HG03280 (cell line): ENCODE data around the gene SDHD.

Source experiments
- ATAC-seq: cut with Tn5 transposase; IDR thresholded peaks from one replicate; pipeline ENCODE4 v1.9.1; 2021; ENCODE audit warnings: mild to moderate bottlenecking, moderate library complexity; ENCODE audit not compliant: unreplicated experiment

The SDHD gene

DNA sequence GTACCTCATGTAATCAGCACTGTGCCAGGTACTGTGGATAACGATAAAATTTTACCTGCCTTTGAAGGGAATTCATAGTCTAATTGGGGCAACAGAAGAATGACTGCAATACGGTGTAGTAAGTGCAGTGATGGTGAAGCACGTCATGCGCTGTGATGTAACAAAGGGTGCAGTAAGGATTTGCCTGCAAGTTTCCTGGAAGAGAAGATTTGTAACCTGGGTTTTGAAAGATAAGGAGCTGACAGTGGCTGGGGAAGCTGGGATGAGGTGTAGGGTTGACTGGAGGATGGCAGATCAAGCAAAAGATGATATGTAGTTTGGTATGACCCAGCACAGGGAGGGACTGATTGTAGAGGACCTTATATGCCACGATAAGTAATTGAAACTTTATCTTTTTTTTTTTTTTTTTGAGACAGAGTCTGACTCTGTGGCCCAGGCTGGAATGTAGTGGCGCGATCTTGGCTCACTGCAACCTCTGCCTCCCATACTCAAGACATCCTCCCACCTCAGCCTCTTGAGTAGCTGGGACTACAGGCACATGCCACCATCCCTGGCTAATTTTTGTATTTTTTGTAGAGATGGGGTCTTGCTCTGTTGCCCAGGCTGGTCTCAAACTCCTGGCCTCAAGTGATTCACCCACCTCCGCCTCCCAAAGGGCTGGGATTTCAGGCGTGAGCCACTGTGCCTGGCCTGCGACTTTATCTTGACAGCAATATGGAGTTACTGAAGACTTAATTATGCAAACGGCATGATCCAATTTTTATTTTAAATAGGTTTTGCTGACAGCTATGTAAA lies 11.3 kb downstream of the SDHD start:
- ATAC-seq: no peak

DNA sequence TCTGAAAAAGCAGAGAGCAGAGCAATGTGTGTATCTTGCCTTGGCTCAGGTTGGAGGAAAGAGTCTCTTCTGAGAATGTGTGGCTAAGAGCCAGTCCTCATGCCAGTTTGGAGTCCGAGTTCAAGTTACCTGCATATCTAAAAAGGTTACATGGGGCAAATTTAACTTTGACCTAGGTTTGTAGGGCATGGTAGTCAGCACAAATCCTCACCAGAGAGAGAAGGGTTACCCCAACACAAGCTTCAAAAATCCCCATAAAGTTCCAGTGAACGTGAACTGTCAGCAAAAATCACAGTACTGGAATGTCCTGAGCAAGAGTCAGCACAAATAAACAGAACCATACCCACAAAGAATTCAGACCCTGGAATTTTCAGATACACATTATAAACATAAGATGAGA lies 13.8 kb downstream of the SDHD start:
- no peak for ATAC-seq

DNA sequence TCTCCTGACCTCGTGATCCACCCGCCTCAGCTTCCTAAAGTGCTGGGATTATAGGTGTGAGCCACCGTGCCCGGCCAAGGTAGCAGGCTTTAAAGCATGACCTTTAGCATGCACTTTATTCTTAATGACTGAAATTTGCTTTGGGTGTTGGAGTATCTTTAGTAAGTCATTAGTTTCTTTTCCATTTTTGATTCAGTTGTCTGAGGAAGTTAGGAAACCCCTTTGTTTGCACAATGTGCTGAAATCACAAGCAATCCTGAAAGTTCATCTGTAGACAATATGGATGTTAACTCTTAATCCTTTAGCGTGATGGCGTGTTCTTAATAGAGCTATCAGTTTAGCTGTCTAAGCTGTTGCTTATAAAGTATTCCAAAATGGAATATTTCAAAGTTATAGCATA lies 16.8 kb downstream of the SDHD start:
- ATAC-seq: no peak

DNA sequence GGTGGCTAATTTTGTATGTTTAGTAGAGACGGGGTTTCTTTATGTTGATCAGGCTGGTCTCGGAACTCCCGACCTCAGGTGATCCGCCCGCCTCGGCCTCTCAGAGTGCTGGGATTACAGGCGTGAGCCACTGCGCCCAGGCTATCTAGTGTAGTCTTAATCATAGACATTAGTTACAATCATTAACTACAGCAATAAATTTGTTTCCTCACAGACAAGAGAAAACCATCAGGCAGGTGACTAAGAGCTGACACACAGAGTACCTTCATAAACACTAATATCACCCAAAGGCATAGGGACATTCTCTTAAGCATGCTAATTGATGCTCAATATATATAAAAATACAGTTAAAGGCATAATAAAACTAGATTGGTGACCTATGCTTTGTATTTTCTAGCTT lies 19.4 kb downstream of the SDHD start:
- ATAC-seq: no peak

DNA sequence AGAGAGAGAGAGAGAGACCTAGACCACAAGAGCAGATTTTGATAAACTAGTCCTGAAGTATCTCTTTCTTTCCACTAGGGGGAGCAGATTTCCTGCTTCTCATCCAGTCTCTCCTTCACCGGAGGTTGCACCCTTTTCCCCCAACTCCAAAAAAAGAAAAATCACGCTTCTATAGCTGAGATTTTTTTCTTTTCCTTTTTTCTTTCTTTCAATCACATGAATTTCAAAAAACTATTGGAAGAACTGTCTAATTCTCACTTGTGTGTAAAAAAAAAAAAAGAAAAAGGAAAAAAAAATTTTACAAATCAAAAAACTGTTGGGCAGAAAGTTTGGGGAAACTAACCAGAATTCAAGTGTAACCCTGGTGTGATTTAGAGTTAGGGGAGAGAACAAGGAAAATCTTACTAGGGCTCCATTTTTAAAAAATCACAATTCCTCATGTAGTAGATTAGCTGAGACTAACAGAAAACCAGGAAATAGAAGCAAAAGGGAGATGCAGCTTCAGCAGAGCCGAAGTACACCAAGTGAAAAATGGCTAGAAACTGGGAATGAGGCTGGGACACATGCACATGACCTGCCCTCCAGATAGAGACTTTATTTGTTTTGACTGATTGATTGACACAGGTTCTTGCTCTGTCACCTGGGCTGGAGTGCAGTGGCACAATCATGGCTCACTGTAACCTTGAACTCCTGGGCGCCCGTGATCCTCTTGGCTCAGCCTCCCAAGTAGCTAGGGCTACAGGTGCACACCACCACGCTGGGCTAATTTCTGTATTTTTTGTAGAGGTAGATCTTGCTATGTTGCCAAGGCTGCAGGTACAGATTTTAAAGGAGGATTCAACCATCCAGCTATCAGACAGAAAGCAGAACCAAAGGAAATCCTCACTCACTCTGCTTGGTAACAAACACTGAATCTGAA lies 27.1 kb downstream of the SDHD start:
- no peak for ATAC-seq

GRCh38 chr11:112114460-112114859 lies 27.8 kb downstream of the SDHD start:
- no peak for ATAC-seq

GRCh38 chr11:112115386-112115785 lies 28.7 kb downstream of the SDHD start:
- no peak for ATAC-seq

- no peak for ATAC-seq
Measured at GRCh38 chr11:112118176-112118575, 31.5 kb downstream of the SDHD start.

GRCh38 chr11:112121981-112122615 lies 35.4 kb downstream of the SDHD start:
- no peak for ATAC-seq

DNA sequence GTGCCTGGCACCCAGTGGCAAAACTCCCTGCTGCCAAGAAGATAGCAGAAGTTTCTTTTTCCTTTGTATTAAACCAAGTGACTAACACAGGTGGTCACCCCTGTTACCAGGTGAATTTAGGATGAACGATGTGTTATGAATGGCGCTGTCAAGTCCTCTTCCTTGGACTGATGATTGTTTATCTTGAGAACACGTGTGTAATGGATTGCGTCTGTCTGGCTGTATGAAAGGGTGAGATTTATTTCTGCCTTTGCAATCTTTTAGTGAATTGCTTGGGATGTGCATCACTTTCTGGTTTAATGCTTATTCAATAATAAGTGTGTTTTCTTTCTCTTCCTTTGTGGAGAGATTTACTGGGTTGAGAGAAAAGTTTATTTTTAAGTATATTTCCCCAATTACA lies 36.5 kb downstream of the SDHD start:
- no peak for ATAC-seq

- no peak for ATAC-seq
Measured at GRCh38 chr11:112127056-112127455, 40.4 kb downstream of the SDHD start.

DNA sequence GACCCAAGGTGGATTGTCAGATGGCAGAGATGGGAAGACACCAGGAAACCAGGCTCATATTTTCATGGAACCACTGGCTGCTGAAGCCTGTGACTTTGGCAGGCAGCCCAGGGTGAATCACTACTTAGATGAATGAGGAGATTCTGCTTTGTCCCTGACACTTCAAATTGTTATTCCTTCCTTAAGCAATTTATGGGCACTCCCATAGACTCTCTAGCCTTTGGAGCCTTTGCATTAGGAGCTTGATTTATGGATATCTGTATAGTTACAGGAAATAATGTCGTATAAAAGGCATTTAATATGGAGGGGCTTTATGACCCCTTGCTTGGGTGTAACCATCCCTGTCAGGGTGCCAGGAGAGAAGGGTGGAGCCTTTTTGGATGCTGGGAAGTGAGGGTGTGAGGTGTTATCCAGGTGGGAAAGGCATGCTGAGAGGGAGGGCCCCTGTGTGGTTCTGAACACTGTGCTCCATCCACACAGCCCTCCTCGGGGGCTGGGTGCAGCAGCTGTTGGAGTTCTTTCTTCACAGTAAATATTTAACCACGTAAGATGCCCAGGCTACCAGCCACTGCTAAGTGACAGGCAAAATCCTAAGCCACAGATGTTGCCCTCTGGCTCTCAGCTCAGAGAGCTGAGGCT lies 41.9 kb downstream of the SDHD start:
- ATAC-seq: no peak

- ATAC-seq: no peak
Measured at GRCh38 chr11:112129656-112130055, 43.0 kb downstream of the SDHD start.

GRCh38 chr11:112132737-112133136 lies 46.1 kb downstream of the SDHD start:
- ATAC-seq: no peak

- no peak for ATAC-seq
Measured at GRCh38 chr11:112134473-112134872, 47.8 kb downstream of the SDHD start.

GRCh38 chr11:112143597-112143996 lies 56.9 kb downstream of the SDHD start:
- no peak for ATAC-seq
